Colon (tissue), 2 donors: Measurements from ENCODE around the gene APOL4.
"Not testable (repeated sequence)": the region's sequence is repeated elsewhere in the genome, so short reads cannot be mapped to it uniquely, and the experiment has no call there.

Experiments
- FAIRE-seq: peaks from 2 replicates; lab custom pipeline; 2012; peaks lifted over from hg19 to GRCh38; lab: Jason Lieb, UNC
- donor health status: control.
- donor health status: control.

Gene APOL4

DNA sequence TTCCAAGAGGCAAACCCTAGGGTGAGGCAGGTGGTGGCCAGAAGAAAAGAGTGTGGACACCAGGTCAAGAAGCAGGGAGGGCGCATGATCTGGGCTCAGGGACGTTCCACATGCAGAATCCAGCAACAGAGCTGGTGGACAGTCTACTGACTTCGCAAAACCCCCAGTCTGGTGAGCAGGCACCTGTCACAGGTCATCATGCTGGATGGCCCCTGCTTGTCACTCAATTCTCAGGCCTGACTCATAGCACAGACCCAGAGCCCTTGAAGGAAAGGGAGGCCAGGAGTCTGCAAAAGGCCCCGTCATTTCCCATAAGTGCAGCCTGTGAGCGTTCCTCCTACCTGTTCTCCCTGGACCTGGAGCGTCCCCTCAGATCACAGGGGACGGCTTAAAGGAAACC lies 18.2 kb downstream of the APOL4 start:
- FAIRE-seq = no peak

DNA sequence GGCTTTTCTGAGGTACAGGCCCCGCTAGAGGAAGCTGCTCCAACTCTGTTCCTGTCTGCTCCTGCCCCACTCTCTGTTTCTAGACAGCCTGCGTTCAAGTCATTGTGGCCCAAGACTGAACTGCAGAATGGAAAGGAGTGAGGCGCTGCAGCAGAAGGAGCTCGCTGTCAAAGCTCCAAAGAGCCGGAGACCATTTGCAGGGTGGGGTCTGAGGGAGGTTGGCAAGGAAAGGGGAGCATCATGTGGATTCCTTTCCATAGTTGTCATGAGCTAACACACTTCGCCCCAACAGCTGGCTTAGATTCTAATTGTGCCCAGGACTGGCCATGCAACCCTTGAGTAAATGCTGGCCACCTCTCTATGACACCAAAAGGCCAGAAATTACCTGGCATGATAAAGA lies 18.8 kb downstream of the APOL4 start:
- FAIRE-seq = no peak

DNA sequence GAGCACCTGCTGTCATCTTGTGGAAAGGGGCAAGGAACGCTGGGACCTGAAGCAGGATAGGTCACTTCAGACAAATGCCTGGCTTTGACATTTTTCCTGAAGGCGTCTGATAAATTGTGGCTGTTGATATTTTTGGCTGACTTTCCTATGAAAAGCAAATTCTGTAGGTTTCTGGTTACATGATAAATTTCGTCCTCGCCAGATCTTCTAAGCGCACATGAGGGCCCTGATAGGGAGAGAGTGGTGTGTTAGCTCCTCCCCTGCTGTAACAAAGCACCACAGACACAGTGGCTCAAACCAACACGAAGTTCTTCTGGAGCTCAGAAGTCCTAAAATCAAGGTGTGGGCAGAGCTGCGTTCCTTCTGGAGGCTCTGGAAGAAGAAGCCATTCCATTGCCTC lies 19.6 kb downstream of the APOL4 start:
- no peak for FAIRE-seq

DNA sequence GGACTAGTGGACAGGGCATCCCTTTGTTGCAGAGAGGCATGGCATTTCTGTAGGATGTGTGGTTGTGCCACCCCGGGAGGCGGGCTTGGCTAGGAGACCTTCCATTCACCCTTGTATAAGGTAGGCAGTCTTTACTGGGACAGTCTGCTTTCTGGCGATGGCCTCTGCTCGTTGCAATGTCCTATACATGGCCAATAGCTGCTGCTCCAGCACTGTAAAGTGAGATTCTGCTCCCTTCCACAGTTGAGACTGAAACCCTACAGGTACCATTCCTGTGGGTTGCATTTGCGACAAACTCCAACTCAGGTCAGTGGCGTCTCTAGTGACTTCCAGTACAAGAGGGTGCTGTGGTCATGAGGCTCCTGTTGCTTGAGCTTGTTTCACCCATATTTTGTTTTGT lies 20.7 kb downstream of the APOL4 start:
- no peak for FAIRE-seq

DNA sequence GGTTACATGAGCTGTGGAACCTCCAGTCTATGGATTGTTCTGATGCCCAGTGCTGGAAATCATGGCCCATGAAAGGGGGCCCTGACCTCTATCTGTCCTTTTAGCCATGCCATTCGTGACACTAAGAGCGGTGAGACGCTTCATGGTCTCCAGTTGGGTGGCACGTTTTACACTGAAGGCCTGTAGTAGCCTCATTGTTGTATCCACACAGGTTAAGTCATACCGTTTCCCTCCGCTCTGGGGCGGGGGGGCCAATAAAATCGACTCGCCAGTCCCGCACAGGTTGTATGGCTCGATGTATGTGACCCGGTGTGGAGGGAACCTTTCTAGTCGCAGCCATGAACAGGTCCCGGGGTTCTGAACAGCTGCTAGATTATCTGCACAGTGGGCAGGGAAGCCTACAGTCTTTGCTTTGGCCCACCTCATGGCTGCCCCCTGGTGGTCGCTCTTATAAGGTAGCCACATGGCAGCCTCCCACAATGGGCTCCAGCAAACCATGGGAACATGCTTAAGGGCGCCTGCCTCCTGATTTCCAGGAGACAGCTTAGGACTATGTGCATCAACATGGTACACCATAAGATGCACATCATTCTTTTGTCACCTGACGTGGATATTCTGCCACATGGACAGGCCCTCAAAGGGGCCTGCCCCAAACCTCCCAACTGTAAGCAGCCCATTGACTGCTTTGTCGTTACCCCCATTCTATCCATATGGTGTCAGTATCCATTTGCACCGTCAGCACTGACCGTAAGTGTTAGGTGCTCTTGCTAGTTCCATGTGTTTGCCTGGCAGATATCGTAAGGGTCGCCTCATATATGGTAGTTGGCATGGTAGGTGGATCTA lies 21.4 kb downstream of the APOL4 start:
- FAIRE-seq = no peak

DNA sequence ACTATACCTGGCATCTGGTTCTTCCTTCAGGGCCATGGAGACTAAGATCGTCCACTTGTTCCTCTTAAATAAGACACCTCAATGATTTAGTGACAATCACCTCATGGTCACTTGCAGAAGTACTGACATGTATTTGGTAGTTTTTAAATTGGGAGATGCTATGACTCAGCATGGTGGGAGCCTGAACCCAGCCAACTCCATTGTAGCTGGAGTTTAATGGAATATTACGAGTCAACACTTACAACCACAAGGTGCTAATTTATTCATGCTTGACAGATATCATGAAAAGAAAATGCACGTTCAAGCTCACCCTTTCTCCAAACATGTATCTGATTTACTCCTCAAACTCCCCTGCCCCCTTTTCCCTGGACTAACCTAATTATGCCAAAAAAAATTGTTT lies 24.4 kb downstream of the APOL4 start:
- no peak for FAIRE-seq

DNA sequence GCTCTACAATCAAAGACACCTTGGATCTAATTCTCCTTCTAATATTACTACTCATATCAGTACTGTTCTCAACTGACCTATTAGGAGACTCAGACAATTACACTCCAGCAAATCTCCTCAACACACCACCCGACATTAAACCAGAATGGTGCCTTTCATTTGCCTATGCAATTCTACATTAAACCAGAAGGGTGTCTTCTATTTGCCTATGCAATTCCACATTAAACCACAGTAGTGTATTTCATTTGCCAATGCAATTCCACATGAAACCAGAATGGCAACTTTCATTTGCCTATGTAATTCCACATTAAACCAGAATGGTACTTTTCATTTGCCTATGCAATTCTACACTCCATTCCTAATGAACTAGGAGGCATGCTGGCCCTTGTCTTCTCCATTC lies 25.7 kb downstream of the APOL4 start:
- FAIRE-seq = no peak

DNA sequence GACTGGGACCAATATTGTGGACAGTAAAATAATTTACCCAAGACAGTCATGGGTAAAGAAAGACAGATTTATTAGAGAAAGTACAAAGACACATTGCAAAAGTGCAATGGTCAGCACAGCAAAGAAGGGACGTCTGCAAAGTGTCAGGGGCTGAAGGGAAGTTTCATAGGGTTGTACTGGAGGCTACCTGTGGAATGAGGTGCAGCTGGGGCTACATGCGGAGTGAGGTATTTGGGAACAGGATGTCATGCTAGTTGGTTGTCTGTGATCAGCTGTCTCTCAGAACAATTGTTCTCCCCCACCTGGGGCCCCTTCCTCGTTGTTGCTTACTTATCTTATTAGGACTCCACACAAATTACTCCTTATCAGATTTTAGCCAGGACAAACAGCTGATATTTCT lies 29.7 kb downstream of the APOL4 start:
- FAIRE-seq = no peak

DNA sequence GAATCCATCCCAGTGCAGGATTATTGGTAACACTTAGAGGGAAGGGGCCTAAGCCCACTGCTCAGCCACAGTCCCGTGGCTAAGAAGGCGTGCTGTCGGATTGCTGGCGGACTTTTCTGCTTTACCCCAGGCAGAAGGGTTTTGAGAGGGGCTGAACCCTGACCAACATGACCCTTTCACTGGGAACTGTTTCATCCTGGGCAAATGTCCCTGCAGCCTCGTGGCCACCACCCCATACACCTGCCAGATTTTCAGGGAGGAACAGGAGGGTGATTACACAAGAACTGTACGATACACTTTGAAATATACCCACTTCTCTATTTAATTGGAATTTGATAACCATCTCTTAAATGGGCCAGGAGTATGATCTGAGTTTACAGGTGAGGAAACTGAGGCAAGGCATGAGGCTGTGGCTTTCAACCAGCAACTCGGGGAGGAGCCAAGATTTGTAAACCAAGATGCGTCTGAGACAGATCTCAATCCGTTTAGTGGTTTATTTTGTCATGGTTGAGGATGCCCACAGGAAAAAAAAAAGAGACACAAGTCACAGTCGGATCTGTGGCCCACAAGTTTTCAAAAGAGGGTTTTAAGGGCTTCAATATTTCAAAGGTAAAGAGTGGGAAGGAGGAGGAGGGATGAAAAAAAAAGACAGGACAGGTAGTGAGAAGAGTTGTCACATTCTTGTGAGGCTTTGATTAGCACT lies 34.9 kb downstream of the APOL4 start:
- no peak for FAIRE-seq

DNA sequence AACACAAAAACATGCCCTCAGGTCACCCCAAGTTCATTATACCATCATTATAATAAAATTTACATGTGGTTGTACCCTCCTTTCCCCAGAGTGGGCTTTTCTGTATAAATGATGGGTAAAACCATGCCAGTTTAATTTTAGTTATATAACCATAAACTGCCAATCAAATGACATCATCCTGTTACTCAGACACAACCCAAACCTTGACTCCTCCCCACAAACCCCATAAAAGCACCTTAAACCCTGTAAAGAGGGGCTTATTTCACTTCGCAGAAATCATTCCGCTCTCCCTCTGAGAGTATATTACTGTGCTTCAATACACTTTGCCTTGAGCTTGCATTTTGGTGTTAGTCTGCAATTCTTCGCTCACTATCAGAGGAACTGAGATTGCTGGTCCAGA lies 35.5 kb downstream of the APOL4 start:
- FAIRE-seq = no peak

DNA sequence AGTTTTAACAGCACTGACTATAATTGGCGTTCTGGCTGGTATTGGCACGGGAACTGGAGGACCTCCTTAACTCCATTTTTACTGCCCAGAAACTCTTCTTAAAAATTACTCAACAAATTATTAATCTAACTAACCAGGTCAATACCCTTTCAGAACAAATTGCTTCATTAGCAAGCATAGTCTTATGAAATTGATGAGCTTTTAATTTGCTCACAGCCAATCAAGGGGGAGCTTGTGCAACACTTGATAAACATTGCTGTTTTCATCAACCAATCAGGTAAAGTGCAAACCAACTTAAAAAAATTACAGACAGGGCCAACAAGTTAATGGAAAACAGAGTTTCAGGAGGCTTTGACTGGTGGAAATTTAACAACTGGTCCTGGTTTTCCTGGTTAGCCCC lies 36.5 kb downstream of the APOL4 start:
- no peak for FAIRE-seq

DNA sequence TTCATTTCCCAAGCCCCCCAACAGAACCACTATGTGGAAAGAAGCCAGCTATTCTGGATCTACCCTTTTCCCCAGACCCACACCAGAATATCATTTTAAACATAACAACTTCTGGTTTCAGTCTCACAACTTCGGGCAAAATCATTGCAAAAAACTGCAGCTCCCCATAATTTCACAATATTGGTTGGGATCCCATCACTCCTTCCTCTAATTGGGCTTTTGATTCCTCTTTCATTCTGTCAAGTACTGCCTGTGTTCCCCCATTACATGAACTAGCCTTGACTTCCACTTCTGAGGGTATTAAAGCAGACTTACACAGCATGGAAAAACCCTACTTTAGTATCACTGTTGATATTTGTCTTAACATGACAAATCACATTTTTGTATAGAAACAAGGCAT lies 37.0 kb downstream of the APOL4 start:
- no peak for FAIRE-seq

DNA sequence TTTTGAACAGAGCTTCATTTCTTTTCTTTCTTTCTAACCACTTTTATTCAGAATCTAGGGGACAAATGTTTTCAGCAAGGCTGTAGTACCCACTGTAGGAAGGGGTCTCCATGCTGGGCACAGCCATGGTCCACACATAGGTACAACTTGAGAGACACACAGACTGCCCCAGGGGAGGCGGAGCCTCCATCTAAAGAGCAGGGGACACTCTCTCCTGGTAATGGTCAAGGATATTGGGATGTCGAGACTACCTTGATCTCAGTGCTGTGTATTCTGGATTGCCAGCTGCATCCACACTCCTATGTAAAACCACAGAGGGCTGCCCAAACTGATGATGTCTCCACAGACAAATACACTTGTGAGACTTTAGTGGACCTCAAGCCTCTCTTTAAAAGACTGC lies 38.1 kb downstream of the APOL4 start:
- no peak for FAIRE-seq

DNA sequence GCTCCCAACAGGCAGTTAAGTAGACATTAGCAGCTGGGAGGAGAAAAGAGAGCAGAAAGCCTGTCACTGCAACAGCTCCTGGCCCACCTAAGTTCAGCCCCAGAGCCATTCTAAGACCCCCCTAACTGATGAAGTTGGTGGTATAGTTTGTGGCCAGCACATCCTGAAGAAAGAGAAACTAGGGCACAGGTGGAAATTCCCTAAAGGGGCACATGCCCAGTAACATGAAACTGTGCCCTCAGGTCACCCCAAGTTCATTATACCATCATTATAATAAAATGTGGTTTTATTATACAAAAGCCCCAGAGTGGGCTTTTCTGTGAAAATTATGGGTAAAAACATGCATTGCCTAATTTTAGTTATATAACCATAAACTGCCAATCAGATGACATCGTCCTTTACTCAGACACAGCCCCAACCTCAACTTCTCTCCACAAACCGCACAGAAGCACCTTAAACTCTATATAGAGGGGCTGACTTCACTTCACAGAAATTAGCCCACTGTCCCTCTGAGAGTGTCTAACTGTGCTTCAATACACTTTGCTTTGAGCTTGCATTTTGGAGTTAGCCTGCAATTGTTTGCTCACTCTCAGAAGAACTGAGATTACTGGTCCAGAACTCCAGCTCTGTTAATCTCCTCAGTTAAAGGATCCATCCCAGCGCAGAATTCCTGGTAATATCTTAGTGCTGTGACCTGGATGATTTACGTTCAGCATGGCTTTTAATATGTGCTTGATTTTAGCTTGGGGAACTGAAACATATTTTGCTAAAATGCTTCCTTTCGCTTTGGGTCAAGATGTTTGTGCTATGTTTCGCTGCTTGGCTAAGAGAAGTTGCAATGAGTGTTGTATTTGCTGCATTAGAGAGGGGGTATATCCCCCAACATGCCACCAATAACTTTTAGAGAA lies 39.2 kb downstream of the APOL4 start:
- FAIRE-seq = no peak

DNA sequence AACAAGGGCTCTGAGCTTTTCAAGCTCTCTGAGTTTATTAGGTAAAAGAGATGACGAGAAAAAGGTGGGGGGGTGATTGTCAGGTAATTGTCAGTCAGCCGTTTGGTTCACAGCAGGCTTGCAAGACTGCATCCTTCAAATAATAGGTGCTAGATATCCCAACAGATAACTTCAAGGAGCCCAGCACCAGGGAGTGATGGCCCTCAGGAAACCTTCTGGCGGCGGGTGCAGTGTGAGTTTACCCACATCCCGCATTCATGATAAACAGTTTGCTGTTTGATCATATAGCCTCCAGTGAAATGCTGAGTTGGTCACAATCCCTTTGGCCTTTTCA lies 39.8 kb downstream of the APOL4 start:
- not testable (repeated sequence) for FAIRE-seq

DNA sequence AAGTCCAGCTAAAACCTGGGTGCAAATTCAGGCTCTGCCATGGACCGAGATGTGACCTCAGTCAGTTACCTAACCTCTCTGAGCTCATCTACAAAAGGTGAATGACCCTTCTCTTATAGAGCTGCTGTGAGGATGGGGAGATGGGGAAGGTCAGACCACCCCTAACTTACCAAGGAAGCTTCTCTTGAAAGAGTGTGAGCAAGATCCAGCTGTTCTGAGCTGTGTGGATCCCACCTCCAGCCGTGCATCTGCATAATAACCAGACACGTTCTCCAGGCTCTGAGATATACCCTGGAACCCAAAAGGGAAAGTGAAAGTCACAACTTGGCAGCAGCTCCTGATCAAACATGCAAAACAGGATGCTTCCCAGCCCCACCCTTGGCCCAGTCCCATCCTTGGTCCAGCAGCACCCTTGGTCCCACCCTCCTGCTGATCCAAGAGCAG lies 41.1 kb downstream of the APOL4 start, which contains the start of gene APOL3:
Gene APOL3, minus strand, starts transcription at position 257 of the 444 bp plus-strand sequence. CDS start 11,700 bp downstream, outside the sequence.
- no peak for FAIRE-seq

DNA sequence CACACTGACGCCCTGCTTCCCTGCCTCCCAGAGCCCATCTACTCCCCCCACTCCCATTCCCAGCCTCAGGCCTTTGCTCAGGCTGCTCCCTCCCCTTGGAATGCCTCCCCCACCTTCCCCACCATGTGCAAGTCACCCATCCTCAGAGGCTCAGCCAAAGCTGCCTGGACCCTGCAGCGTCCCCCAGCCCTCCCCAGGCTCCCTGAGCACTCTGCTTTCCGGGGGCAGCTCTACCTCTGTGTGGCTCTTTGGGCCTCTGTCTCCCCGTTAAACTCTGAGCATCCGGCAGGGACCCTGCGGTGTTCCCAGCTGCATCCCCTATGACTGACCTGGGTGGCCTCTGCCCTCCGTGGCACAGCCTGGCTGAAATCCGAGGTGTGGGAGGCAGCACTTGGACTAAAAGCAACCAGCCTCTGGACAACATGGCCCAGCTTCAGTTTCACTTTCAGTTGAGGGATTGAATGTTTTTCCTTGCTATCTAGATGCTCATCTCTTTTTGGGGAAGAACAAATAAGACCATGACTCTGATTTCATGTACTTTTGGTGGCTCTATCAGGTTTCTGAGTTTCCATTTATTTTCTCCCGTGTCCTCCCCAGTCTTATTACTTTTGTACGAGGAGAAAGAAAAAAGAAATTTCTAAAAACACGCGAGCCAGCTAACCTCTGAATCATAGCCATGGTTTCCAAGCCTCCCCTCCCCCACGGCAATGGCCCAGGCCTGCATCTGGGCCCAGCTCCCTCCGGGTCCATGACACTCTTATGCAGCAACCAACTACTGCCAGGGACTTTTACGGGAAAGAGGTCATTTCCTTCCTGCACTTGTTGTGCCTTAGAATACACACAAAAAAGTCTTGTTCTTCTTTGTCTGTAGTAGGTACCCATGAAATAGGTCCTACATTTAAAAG lies 44.8 kb downstream of the APOL4 start:
- no peak for FAIRE-seq

DNA sequence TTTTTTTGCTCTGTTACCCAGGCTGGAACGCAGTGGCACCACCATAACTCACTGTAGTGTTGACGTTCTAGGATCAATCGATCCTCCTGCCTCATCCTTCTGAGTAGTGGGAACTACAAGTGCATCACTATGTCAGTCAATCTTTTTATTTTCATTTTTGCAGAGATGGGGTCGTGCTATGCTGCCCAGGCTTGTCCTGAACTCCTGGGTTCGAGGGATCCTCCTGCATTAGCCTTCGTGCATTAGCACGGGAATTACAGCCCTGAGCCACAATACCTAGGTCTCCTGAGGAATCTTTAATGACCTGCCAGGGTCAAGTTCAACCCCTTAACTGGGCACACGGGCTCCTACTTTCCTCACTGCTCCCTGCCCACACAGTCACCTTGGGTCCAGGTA lies 45.5 kb downstream of the APOL4 start:
- no peak for FAIRE-seq

DNA sequence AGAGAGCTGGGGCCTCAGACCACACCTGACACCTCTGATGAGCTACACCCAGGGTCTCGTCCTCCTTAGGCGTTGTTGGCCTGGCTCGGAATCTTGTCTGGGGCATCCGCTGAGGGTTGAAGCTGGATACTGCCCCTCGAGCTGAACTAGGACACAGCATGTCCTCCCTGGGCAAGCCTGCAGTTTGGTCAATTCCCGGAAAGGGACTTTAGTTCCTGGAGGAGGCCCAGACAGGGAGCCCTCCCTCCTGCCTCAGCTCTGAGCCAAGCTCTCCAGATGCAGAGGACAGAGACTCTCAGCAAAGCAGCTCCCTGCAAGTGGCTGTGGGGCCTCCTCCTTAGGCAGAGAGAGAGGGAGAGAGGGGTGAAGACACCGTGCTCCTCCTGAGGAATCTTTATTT lies 45.9 kb downstream of the APOL4 start:
- FAIRE-seq = no peak

DNA sequence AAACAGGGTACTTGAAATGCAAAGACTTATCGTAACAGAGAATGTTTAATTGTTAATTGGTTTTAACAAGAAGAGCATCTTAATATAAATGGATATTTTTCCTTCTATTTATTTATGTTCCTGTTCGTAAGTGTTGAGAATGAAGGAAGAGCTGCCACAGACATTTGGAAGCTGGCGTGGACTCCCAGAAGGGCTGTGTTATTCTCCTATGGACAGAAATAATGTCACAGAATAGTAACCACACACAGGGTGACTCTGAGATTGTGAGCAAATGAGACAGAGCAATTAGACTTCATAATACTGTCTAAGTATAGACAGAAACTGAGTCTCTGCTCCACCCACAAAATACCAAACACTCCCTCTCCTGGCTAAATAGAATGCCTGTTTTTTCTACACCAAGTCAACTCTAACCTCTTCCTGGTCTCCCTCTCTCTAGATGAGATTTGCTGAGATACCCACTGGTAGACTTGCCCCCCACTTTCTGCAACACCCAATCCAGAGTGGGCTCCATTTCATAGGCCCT lies 47.1 kb downstream of the APOL4 start:
- no peak for FAIRE-seq
